ENCODE measurements around the gene MAMDC2.

DNA sequence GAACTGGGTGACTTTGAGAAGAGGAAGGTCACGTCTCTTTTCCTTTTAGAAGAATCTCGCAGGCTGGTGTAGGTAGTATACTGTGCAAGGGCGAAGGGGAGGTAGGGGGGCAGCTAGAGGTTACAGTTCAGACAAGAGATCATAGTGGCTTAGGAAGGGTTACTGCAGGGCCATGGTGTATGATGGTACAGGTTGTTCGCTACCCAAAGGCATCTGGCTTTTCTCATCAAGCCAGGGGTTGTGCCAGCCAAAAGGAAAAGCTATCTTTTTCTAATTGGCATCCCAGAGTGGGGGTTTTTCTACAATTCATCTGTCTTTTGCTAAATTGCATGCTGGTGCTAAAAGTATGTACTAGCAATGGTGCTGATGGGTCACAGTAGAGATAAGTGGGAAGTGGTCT is 22.8 kb downstream of the MAMDC2 start:
- TF ChIP-seq CTCF (conservative IDR thresholded peaks at IDR 0.05) (no peak), EZH2 (IDR thresholded peaks at IDR 0.05; ENCODE audit: low read depth) (no peak)

Data from PC-9 (cell line).